BE2C (cell line): Measurements from ENCODE around the gene ESAM.

Experiments
- DNase-seq: peaks from one replicate; pipeline ENCODE4 v3.0.0-alpha.2; 2020
- H3K27me3 ChIP-seq: fragments of 250-450 bp; sonication (Bioruptor Pico); 2 replicates; pipeline ENCODE4 v1.5.1; 2020; ENCODE audit warnings: mild to moderate bottlenecking
- H3K36me3 ChIP-seq: fragments of 250-450 bp; sonication (Bioruptor Pico); 2 replicates; pipeline ENCODE4 v1.5.1; 2020; ENCODE audit warnings: mild to moderate bottlenecking
- H3K4me1 ChIP-seq: fragments of 250-450 bp; sonication (Bioruptor Pico); 2 replicates; pipeline ENCODE4 v1.5.1; 2020
- H3K4me3 ChIP-seq: 2 replicates; pipeline ENCODE4 v1.5.1; 2011; ENCODE audit warnings: low read depth, low read length
- H3K9me3 ChIP-seq: fragments of 250-450 bp; sonication (Bioruptor Pico); 2 replicates; pipeline ENCODE4 v1.5.1; 2020
- CTCF ChIP-seq: IDR thresholded peaks from 2 replicates; pipeline ENCODE4 v1.5.1; 2012; ENCODE audit warnings: mild to moderate bottlenecking, low read depth, low read length

The ESAM gene

GRCh38 chr11:124724979-124725718, 36.9 kb downstream of the ESAM start:
- no peak for TF ChIP-seq CTCF
- Histone ChIP-seq H3K27me3 (no peaks in the 10 kb centered on the region), H3K4me3 (peak overlapping the region; percentile 6; the same call in 1 of the 2 replicates), H3K4me1 (no peaks in the 10 kb centered on the region; the same call in 1 of the 2 replicates), H3K9me3 (no peaks in the 10 kb centered on the region), H3K36me3 (no peaks in the 10 kb centered on the region)
- DNase-seq: peak; percentile 27

- TF ChIP-seq CTCF: no peak
- H3K9me3 ChIP-seq: no peaks in the 10 kb centered on the region
- no peaks in the 10 kb centered on the region for H3K36me3 ChIP-seq
- H3K4me3 ChIP-seq: no peak overlapping the region
- no peaks in the 10 kb centered on the region; the same call in 1 of the 2 replicates for H3K4me1 ChIP-seq
- DNase-seq: no peak
- H3K27me3 ChIP-seq: peaks cover 20% of the 10 kb centered on the region
Measured at GRCh38 chr11:124722176-124722575, 39.9 kb downstream of the ESAM start.

DNA sequence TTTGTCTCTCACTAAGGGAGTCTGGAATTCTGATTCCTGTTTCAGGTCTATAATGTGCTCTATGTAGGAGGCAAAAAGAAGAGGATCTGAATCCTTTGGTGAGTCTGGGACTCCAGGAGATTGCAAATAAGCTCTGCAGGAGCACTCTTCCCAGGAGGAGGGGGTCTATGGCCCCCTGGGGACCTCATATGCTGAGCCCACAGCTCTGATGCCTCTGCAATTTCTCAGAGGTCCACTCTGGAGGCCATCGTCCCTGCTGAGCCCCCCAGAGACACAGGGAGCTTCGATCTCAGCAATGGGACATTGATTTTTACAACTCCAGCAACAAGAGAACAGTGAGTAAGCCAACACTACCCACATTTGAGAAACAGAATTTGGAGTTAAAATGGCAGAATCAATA, 42.6 kb downstream of the ESAM start:
- Histone ChIP-seq H3K4me3 (no peak overlapping the region), H3K36me3 (no peaks in the 10 kb centered on the region), H3K27me3 (peaks cover 22% of the 10 kb centered on the region), H3K4me1 (no peaks in the 10 kb centered on the region), H3K9me3 (no peaks in the 10 kb centered on the region)
- DNase-seq: no peak
- TF ChIP-seq CTCF: no peak

DNA sequence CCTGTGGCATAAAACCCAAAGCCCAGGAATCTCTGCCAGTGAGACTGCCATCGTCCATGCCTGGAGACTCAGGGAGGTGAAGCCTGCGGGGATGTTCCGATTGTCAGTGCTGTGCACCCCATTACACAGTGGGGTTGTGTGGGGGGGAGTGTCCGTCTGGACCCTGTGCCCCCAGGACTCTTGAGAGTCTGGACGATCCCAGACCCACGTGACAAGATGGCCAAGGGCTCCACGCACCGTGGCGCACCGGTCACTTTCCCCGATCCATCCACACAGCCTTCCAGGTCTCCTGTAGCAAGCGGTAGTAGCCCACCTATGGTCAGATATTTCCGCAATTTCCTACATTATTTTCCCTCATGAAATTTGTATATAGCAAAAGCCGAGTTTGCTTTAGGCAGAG, 43.3 kb downstream of the ESAM start:
- no peak for DNase-seq
- H3K27me3 ChIP-seq: peaks cover 22% of the 10 kb centered on the region

GRCh38 chr11:124717786-124718651, 44.1 kb downstream of the ESAM start:
- peaks cover 22% of the 10 kb centered on the region for H3K27me3 ChIP-seq
- TF ChIP-seq CTCF: no peak
- H3K9me3 ChIP-seq: no peaks in the 10 kb centered on the region
- H3K4me3 ChIP-seq: peak overlapping the region; percentile 49
- no peaks in the 10 kb centered on the region for H3K36me3 ChIP-seq
- no peaks in the 10 kb centered on the region for H3K4me1 ChIP-seq
- peak; percentile 39 for DNase-seq

More for the DNA sequence above, 43.3 kb downstream of the ESAM start:
- H3K4me3 ChIP-seq: peak overlapping the region; percentile 49; the same call in 1 of the 2 replicates
- H3K9me3 ChIP-seq: no peaks in the 10 kb centered on the region
- H3K4me1 ChIP-seq: no peaks in the 10 kb centered on the region
- H3K36me3 ChIP-seq: no peaks in the 10 kb centered on the region
- TF ChIP-seq CTCF: no peak

DNA sequence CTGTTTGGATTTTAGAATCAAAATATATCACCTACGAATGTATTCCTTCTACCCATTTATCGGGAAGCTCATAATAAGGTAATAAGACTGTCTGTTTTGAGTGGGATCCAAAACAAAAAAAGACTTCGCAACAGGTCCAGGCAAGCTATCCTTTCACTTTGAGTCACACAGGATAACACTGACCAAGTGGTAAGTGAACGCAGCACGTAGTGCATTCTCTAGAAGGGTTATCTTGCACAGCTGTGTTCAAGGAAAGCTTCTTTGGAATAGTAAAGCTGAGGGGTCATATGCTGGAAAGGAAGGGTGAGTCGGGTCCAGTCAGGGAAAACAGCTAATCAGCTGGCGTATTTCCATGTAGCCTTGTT, 44.7 kb downstream of the ESAM start:
- Histone ChIP-seq H3K4me3 (no peak overlapping the region), H3K36me3 (no peaks in the 10 kb centered on the region), H3K9me3 (no peaks in the 10 kb centered on the region), H3K4me1 (no peaks in the 10 kb centered on the region), H3K27me3 (peaks cover 22% of the 10 kb centered on the region)
- no peak for TF ChIP-seq CTCF
- DNase-seq: no peak
